GM18909 (cell line): Measurements from ENCODE around the gene SLC3A2.
A peak's percentile ranks its signal among the peaks of the same experiment; 100 is the strongest.

Experiments used
- ATAC-seq: cut with Tn5 transposase; IDR thresholded peaks from one replicate; pipeline ENCODE4 v1.9.1; 2021; ENCODE audit warnings: mild to moderate bottlenecking; ENCODE audit not compliant: unreplicated experiment, poor library complexity

SLC3A2 gene

GRCh38 chr11:62905927-62906531 lies 25.3 kb downstream of the SLC3A2 start:
- peak; percentile 41 for ATAC-seq

- no peak for ATAC-seq
These were observed 27.9 kb downstream of the SLC3A2 start for GRCh38 chr11:62908468-62909072.

- no peak for ATAC-seq
These were observed 28.6 kb downstream of the SLC3A2 start for GRCh38 chr11:62909107-62909894.

- ATAC-seq = no peak
These were observed 29.6 kb downstream of the SLC3A2 start for GRCh38 chr11:62910141-62910882.

GRCh38 chr11:62911137-62912130 lies 30.7 kb downstream of the SLC3A2 start:
- ATAC-seq = no peak

- no peak for ATAC-seq
These were observed 31.6 kb downstream of the SLC3A2 start for GRCh38 chr11:62912268-62912667.

- ATAC-seq = no peak
These were observed 33.7 kb downstream of the SLC3A2 start for GRCh38 chr11:62914416-62914815.

- ATAC-seq = no peak
These were observed 37.3 kb downstream of the SLC3A2 start for GRCh38 chr11:62917906-62918502.

- no peak for ATAC-seq
These were observed 37.8 kb downstream of the SLC3A2 start for GRCh38 chr11:62918531-62918930.

- ATAC-seq = no peak
These were observed 38.8 kb downstream of the SLC3A2 start for GRCh38 chr11:62919476-62919875.

GRCh38 chr11:62919898-62920640 lies 39.4 kb downstream of the SLC3A2 start:
- ATAC-seq = no peak

- ATAC-seq = no peak
These were observed 40.5 kb downstream of the SLC3A2 start, which contains the start of gene CHRM1 for GRCh38 chr11:62921201-62921572. TSS of gene CHRM1 (minus strand) at chr11:62921363. CDS start at chr11:62911100, 10,263 bp downstream.

- no peak for ATAC-seq
These were observed 41.0 kb downstream of the SLC3A2 start for GRCh38 chr11:62921573-62922188.

- no peak for ATAC-seq
These were observed 41.5 kb downstream of the SLC3A2 start for GRCh38 chr11:62922189-62922589.

- ATAC-seq = no peak
These were observed 42.1 kb downstream of the SLC3A2 start for GRCh38 chr11:62922653-62923431.

GRCh38 chr11:62923601-62924411 lies 43.1 kb downstream of the SLC3A2 start:
- no peak for ATAC-seq

- ATAC-seq = no peak
These were observed 44.6 kb downstream of the SLC3A2 start for GRCh38 chr11:62925308-62925707.
